ENCODE measurements around the gene UGT2B15. TPM values are rescaled to one million over a fixed set of nuclear protein-coding genes. Genes with fewer than 3 reads are reported as not detected.
"Not testable (repeated sequence)": the region's sequence is repeated elsewhere in the genome, so short reads cannot be mapped to it uniquely, and the experiment has no call there.

Gene UGT2B15
- total RNA-seq, 2 experiments from 2014 or later, result not detected

DNA sequence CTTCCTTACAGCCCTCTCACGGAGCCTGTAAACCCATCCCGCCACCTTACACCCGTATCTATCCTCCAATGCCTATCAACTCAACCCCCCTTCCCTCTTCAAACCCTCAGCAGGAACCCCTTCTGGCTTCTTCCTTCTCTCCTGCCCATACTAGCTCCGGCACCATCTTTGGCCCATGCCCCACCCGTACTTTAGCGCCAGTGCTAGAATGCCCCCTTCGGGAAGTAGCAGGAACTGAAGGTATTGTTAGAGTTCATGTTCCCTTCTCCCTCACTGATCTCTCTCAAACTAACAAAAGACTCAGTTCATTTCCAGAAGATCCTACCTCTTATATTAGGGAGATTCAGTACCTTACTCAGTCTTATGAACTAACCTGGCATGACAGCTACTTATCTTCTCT, 2.7 kb upstream of the UGT2B15 start:
- Mint-ChIP-seq H3K36me3 (ENCODE audit: low read depth) (no peaks in the 10 kb centered on the region), H3K27me3 (ENCODE audit: low read depth) (no peaks in the 10 kb centered on the region), H3K4me3 (no peak overlapping the region), H3K27ac (no peak overlapping the region), H3K9me3 (ENCODE audit: insufficient read depth) (no peaks in the 10 kb centered on the region), H3K4me1 (ENCODE audit: low read depth) (no peaks in the 10 kb centered on the region)
- no peak for DNase-seq
- no peak for ATAC-seq
- ChIA-PET POLR2A (no interaction called here), CTCF (no interaction called here)

- POLR2A ChIA-PET; H3K27ac Mint-ChIP-seq; H3K27me3 Mint-ChIP-seq (ENCODE audit: low read depth); DNase-seq; ATAC-seq; CTCF ChIA-PET; H3K9me3 Mint-ChIP-seq (ENCODE audit: insufficient read depth); H3K4me3 Mint-ChIP-seq; H3K36me3 Mint-ChIP-seq (ENCODE audit: low read depth); H3K4me1 Mint-ChIP-seq (ENCODE audit: low read depth): not testable (repeated sequence)
Observed at GRCh38 chr4:68671217-68671616, 765 bp upstream of the UGT2B15 start.

GRCh38 chr4:68668537-68669163, 1.8 kb downstream of the UGT2B15 start:
- H3K4me1 Mint-ChIP-seq (ENCODE audit: low read depth); POLR2A ChIA-PET; CTCF ChIA-PET; H3K27me3 Mint-ChIP-seq (ENCODE audit: low read depth); H3K4me3 Mint-ChIP-seq; H3K27ac Mint-ChIP-seq; DNase-seq; ATAC-seq; H3K36me3 Mint-ChIP-seq (ENCODE audit: low read depth); H3K9me3 Mint-ChIP-seq (ENCODE audit: insufficient read depth): not testable (repeated sequence)

DNA sequence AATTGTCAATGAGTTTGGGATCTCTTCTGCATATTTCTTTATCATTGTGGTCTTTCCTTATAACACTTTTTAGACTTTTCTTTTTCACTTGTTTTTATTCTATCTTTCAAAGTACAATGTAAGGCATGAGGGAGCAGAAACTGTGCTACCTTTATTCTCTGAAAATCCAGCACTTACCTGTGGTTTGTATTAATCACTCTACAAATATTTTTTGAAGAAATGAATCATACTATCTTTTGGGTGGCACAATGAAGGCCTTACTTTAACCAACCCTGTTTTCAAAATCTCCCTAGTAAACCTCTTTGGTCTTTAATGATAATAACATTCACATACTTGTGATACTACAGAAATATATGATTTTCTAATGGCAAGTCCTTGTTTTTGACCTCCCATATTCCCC, 2.9 kb downstream of the UGT2B15 start:
- H3K4me1 Mint-ChIP-seq (ENCODE audit: low read depth); ATAC-seq; H3K4me3 Mint-ChIP-seq; H3K27me3 Mint-ChIP-seq (ENCODE audit: low read depth); H3K27ac Mint-ChIP-seq; H3K36me3 Mint-ChIP-seq (ENCODE audit: low read depth); DNase-seq; CTCF ChIA-PET; H3K9me3 Mint-ChIP-seq (ENCODE audit: insufficient read depth); POLR2A ChIA-PET: not testable (repeated sequence)

DNA sequence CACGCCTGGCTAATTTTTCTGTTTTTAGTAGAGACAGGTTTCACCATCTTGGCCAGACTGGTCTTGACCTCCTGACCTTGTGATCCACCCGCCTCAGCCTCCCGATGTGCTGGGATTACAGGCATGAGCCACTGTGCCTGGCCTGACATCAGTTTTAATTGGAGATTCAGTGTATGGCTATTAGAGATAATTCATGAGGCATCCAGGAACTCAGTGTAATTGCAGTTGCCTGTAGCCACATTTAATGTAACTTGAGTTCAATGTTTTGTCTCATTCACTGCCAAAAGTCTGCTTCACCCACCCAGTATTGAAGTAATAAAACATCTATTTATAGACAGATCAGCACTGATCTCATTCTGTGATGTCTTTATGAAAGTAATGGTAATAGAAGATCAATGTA, 5.7 kb downstream of the UGT2B15 start:
- H3K4me3 Mint-ChIP-seq; CTCF ChIA-PET; H3K27ac Mint-ChIP-seq; DNase-seq; H3K27me3 Mint-ChIP-seq (ENCODE audit: low read depth); H3K9me3 Mint-ChIP-seq (ENCODE audit: insufficient read depth); POLR2A ChIA-PET; H3K36me3 Mint-ChIP-seq (ENCODE audit: low read depth); ATAC-seq; H3K4me1 Mint-ChIP-seq (ENCODE audit: low read depth): not testable (repeated sequence)

DNA sequence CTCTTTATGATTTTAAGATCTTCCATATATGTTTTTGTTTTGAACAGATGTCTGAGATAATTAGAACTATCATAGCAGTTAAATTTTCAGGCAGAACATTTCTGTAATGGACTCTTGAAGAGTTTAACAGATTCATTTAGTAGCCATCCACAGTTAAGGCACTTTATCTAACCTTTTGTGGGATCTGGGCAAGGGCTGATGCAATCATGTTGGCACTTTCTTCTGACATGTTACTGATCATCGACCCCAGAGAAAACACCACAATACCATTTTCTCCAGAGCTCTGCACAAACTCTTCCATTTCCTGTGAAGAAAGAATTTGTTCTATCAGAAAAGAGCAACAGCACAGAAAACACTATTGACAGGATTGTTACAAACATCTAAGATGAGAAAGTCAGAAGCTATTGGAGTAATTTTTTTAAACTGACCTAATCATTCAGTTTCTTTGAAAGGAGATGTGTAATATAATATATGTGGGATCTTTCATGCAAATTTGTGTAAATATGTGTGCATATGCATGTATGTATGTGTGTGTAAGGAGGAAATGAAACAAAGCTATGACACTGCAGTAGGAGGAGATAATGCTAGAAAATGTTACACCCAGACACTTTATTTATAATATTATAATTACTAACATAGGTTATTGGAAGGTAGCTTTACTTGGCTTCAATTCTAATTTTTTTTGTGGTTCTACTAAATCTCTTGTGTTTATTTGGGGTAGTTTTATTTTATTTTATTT, 7.4 kb downstream of the UGT2B15 start:
- H3K4me1 Mint-ChIP-seq (ENCODE audit: low read depth); H3K4me3 Mint-ChIP-seq; CTCF ChIA-PET; H3K27ac Mint-ChIP-seq; H3K36me3 Mint-ChIP-seq (ENCODE audit: low read depth); ATAC-seq; H3K27me3 Mint-ChIP-seq (ENCODE audit: low read depth); POLR2A ChIA-PET; DNase-seq; H3K9me3 Mint-ChIP-seq (ENCODE audit: insufficient read depth): not testable (repeated sequence)

DNA sequence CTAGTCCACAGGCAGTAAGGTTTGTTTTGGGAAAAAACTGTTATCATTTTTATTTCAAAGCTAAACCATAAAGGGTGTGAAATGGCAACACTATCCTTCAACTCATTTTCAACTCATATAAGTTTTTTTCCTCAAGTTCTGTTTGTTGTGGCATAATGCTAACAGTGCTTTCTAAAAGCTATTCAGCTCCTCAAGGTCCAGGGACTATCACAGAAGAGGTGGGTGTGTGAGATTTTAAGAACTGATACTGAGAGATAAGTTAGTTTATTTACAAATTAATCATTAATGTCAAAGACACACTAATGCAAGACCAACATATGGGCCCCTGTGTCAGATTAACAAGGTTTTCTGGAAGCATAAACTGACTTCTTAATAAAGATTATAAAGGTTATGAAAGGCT, 11.8 kb downstream of the UGT2B15 start:
- H3K36me3 Mint-ChIP-seq (ENCODE audit: low read depth), result no peaks in the 10 kb centered on the region
- POLR2A ChIA-PET, result no interaction called here
- CTCF ChIA-PET, result no interaction called here
- peaks cover 3% of the 10 kb centered on the region for H3K4me1 Mint-ChIP-seq (ENCODE audit: low read depth)
- H3K9me3 Mint-ChIP-seq (ENCODE audit: insufficient read depth), result no peaks in the 10 kb centered on the region
- no peak for DNase-seq
- no peak overlapping the region for H3K27ac Mint-ChIP-seq
- no peaks in the 10 kb centered on the region for H3K27me3 Mint-ChIP-seq (ENCODE audit: low read depth)
- H3K4me3 Mint-ChIP-seq, result no peak overlapping the region
- ATAC-seq, result no peak

DNA sequence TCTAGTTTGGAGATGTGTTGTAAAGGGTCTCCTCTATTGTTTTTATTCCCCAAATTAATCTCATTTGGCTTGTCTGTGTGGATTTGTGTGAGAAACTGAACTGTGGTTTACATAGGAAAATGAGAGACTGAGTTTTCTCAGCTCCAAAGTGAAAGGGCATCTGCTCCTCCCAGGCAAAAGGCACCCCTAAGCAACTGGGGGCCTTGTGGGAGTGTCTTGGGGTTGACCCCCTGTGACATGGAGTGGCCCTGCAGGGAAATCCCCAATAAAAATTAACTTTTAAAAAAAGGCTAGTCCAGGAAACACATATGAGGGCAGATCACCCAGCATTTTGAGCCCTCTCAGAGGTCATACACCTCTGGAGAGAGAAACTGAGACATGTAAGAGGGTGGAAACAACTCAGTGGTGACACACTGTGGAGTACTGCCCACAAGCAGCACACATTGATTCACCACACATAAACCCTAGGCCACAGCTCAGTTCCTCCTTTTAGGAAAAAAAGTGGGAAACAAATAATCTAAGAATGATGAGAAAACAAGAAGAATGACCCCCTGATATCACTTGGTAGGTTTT, 13.3 kb downstream of the UGT2B15 start:
- H3K9me3 Mint-ChIP-seq (ENCODE audit: insufficient read depth); POLR2A ChIA-PET; CTCF ChIA-PET; DNase-seq; H3K4me1 Mint-ChIP-seq (ENCODE audit: low read depth); H3K36me3 Mint-ChIP-seq (ENCODE audit: low read depth); H3K27ac Mint-ChIP-seq; ATAC-seq; H3K4me3 Mint-ChIP-seq; H3K27me3 Mint-ChIP-seq (ENCODE audit: low read depth): not testable (repeated sequence)

- H3K27ac Mint-ChIP-seq; DNase-seq; H3K9me3 Mint-ChIP-seq (ENCODE audit: insufficient read depth); CTCF ChIA-PET; H3K4me1 Mint-ChIP-seq (ENCODE audit: low read depth); ATAC-seq; H3K36me3 Mint-ChIP-seq (ENCODE audit: low read depth); POLR2A ChIA-PET; H3K27me3 Mint-ChIP-seq (ENCODE audit: low read depth); H3K4me3 Mint-ChIP-seq: not testable (repeated sequence)
Observed at GRCh38 chr4:68656445-68656973, 13.9 kb downstream of the UGT2B15 start.

DNA sequence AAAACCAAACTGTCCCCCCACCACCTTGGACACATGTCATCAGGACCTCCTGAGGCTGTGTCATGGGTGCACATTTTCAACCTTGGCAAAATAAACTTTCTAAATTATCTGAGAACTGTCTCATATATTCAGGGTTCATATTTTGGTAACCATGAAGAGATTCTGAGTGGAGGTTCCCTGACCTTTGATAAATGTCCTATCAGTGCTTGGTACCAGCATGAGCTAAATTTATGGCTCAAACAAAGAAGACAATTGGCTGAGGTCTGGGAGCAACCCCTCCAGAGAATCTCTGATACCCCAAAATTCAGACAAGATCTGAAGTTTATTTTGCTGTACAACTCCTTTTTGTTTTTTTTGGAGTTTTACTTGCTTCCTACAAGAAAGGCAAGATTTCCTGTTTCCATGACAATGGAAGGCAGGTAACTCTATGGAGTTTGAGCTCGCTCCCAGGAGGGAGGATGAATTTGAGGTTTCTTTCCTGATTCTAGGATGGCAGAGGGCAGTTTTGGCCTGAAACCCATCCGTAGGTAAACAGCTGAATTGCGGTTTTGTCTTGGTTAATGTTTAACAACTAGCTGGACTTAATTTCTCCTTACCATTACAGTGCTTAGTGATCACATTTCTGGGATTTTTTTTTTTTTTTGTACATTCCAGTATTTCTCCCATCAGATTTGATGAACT, 14.5 kb downstream of the UGT2B15 start:
- POLR2A ChIA-PET, result no interaction called here
- Mint-ChIP-seq H3K4me1 (ENCODE audit: low read depth) (peaks cover 3% of the 10 kb centered on the region), H3K36me3 (ENCODE audit: low read depth) (no peaks in the 10 kb centered on the region), H3K27me3 (ENCODE audit: low read depth) (no peaks in the 10 kb centered on the region), H3K27ac (no peak overlapping the region), H3K9me3 (ENCODE audit: insufficient read depth) (no peaks in the 10 kb centered on the region), H3K4me3 (no peak overlapping the region)
- CTCF ChIA-PET, result no interaction called here
- no peak for ATAC-seq
- no peak for DNase-seq

GRCh38 chr4:68654946-68655721, 15.3 kb downstream of the UGT2B15 start:
- ATAC-seq, result no peak
- no peaks in the 10 kb centered on the region for H3K9me3 Mint-ChIP-seq (ENCODE audit: insufficient read depth)
- H3K4me3 Mint-ChIP-seq, result no peak overlapping the region
- H3K27ac Mint-ChIP-seq, result no peak overlapping the region
- H3K27me3 Mint-ChIP-seq (ENCODE audit: low read depth), result no peaks in the 10 kb centered on the region
- DNase-seq, result no peak
- H3K4me1 Mint-ChIP-seq (ENCODE audit: low read depth), result peaks cover 3% of the 10 kb centered on the region
- ChIA-PET CTCF (no interaction called here), POLR2A (no interaction called here)
- no peaks in the 10 kb centered on the region for H3K36me3 Mint-ChIP-seq (ENCODE audit: low read depth)

- Mint-ChIP-seq H3K27ac (no peak overlapping the region), H3K4me1 (ENCODE audit: low read depth) (peaks cover 3% of the 10 kb centered on the region), H3K9me3 (ENCODE audit: insufficient read depth) (no peaks in the 10 kb centered on the region), H3K27me3 (ENCODE audit: low read depth) (no peaks in the 10 kb centered on the region), H3K36me3 (ENCODE audit: low read depth) (no peaks in the 10 kb centered on the region), H3K4me3 (no peak overlapping the region)
- no peak for ATAC-seq
- CTCF ChIA-PET, result no interaction called here
- POLR2A ChIA-PET, result no interaction called here
- no peak for DNase-seq
Observed at GRCh38 chr4:68651932-68652331, 18.5 kb downstream of the UGT2B15 start.

Data from activated CD8-positive, alpha-beta T cell treated with anti-CD3 and anti-CD28 coated beads, Interleukin-2, amount 10 ng/mL, durations not matched to agents 7 days and 5 days (primary cell).